ENCODE data around the gene C5orf46. TPM values are rescaled to one million over a fixed set of nuclear protein-coding genes. Genes with fewer than 3 reads are reported as not detected.
"Not testable (repeated sequence)": the region's sequence is repeated elsewhere in the genome, so short reads cannot be mapped to it uniquely, and the experiment has no call there.

The C5orf46 gene
- total RNA-seq: not detected
- total RNA-seq (2013): not detected

- ATAC-seq (no peak), DNase-seq (no peak)
- H3K27me3 Mint-ChIP-seq (ENCODE audit: low read depth in 2 of 2): peaks cover 0 to 2% of the 10 kb centered on the region in 2 donors
- H3K36me3 Mint-ChIP-seq: no peaks in the 10 kb centered on the region
- no peaks in the 10 kb centered on the region for H3K9me3 Mint-ChIP-seq
- H3K27ac Mint-ChIP-seq: no peak within 1 kb of the TSS
- TF ChIP-seq CTCF (IDR thresholded peaks at IDR 0.05): no peak
- Histone ChIP-seq H3K36me3 (ENCODE audit: control insufficient read depth, insufficient read depth, low read length) (no peaks in the 10 kb centered on the region), H3K27ac (ENCODE audit: low read length) (no peak within 1 kb of the TSS), H3K9me3 (ENCODE audit: control insufficient read depth, insufficient read depth, low read length) (no peaks in the 10 kb centered on the region), H3K27me3 (ENCODE audit: control insufficient read depth, insufficient read depth, low read length) (no peaks in the 10 kb centered on the region), H3K4me3 (ENCODE audit: low read length) (no peak within 1 kb of the TSS), H3K4me1 (ENCODE audit: control insufficient read depth, insufficient read depth, low read length) (no peaks in the 10 kb centered on the region)
- H3K4me1 Mint-ChIP-seq: no peaks in the 10 kb centered on the region
- intact Hi-C loops (cut with micrococcal nuclease): no loop called here
- 86% methylated on average over 8 of the region's 8 CpGs for WGBS (ENCODE audit: insufficient coverage)
- no peak within 1 kb of the TSS for H3K4me3 Mint-ChIP-seq
These were observed at the start of gene C5orf46 for GRCh38 chr5:147906326-147907095. Gene C5orf46 (minus strand): TSS chr5:147906538. CDS start chr5:147906501, 37 bp downstream.

GRCh38 chr5:147954971-147955370, 48.6 kb upstream of the C5orf46 start:
- intact Hi-C loops (cut with micrococcal nuclease): no loop called here
- Histone ChIP-seq H3K36me3 (ENCODE audit: control insufficient read depth, insufficient read depth, low read length) (no peaks in the 10 kb centered on the region), H3K9me3 (ENCODE audit: control insufficient read depth, insufficient read depth, low read length) (no peaks in the 10 kb centered on the region), H3K4me3 (ENCODE audit: low read length) (no peak overlapping the region), H3K4me1 (ENCODE audit: control insufficient read depth, insufficient read depth, low read length) (no peaks in the 10 kb centered on the region), H3K27ac (ENCODE audit: low read length) (no peak overlapping the region), H3K27me3 (ENCODE audit: control insufficient read depth, insufficient read depth, low read length) (no peaks in the 10 kb centered on the region)
- Mint-ChIP-seq H3K36me3 (no peaks in the 10 kb centered on the region), H3K27ac (no peak overlapping the region), H3K27me3 (ENCODE audit: low read depth in 2 of 2) (no peaks in the 10 kb centered on the region), H3K4me1 (no peaks in the 10 kb centered on the region), H3K4me3 (no peak overlapping the region), H3K9me3 (no peaks in the 10 kb centered on the region)
- WGBS (ENCODE audit: insufficient coverage): 60% methylated on average over 6 of the region's 6 CpGs
- TF ChIP-seq CTCF (IDR thresholded peaks at IDR 0.05): no peak
- no peak for ATAC-seq
- no peak for DNase-seq

- peak; percentile 33 for TF ChIP-seq CTCF (IDR thresholded peaks at IDR 0.05)
- ATAC-seq: no peak
- Histone ChIP-seq H3K36me3 (ENCODE audit: control insufficient read depth, insufficient read depth, low read length) (no peaks in the 10 kb centered on the region), H3K4me1 (ENCODE audit: control insufficient read depth, insufficient read depth, low read length) (no peaks in the 10 kb centered on the region), H3K9me3 (ENCODE audit: control insufficient read depth, insufficient read depth, low read length) (no peaks in the 10 kb centered on the region), H3K27me3 (ENCODE audit: control insufficient read depth, insufficient read depth, low read length) (no peaks in the 10 kb centered on the region), H3K27ac (ENCODE audit: low read length) (no peak overlapping the region), H3K4me3 (ENCODE audit: low read length) (no peak overlapping the region)
- Mint-ChIP-seq H3K9me3 (no peaks in the 10 kb centered on the region), H3K27ac (no peak overlapping the region), H3K36me3 (no peaks in the 10 kb centered on the region), H3K4me1 (no peaks in the 10 kb centered on the region), H3K4me3 (no peak overlapping the region), H3K27me3 (ENCODE audit: low read depth in 2 of 2) (no peaks in the 10 kb centered on the region)
- WGBS (ENCODE audit: insufficient coverage): 91% methylated on average over 2 of the region's 2 CpGs
- intact Hi-C loops (cut with micrococcal nuclease): loop anchor here (5.0 kb wide), 1 partner anchor 782 kb away; no protein-coding TSS in a partner anchor
- DNase-seq: peak in 1 of 2 donors; percentile 16
These were observed 43.6 kb upstream of the C5orf46 start for GRCh38 chr5:147949711-147950573.

- H3K9me3 Mint-ChIP-seq; DNase-seq; H3K27ac Mint-ChIP-seq; H3K4me3 ChIP-seq (ENCODE audit: low read length); H3K27ac ChIP-seq (ENCODE audit: low read length); H3K36me3 ChIP-seq (ENCODE audit: control insufficient read depth, insufficient read depth, low read length); H3K36me3 Mint-ChIP-seq; H3K27me3 Mint-ChIP-seq (ENCODE audit: low read depth in 2 of 2); H3K4me1 Mint-ChIP-seq; H3K9me3 ChIP-seq (ENCODE audit: control insufficient read depth, insufficient read depth, low read length); ATAC-seq; H3K27me3 ChIP-seq (ENCODE audit: control insufficient read depth, insufficient read depth, low read length); H3K4me3 Mint-ChIP-seq; H3K4me1 ChIP-seq (ENCODE audit: control insufficient read depth, insufficient read depth, low read length): not testable (repeated sequence)
- intact Hi-C loops (cut with micrococcal nuclease): loop anchor here (5.0 kb wide), 1 partner anchor 786 kb away; no protein-coding TSS in a partner anchor
- 95% methylated on average over 25 of the region's 25 CpGs for whole genome bisulfite sequencing (ENCODE audit: insufficient coverage)
These were observed 40.4 kb upstream of the C5orf46 start for GRCh38 chr5:147946658-147947274.

All from natural killer cell (primary cell).